A549 treated with ZK216348 at 1 μM for 4 hours (cell line): Measurements from ENCODE around the gene VCAN. TPM values are rescaled to one million over a fixed set of nuclear protein-coding genes. Genes with fewer than 3 reads are reported as not detected.

Experiments
- total RNA-seq: library from RNA; stranded (reverse); fragments of 200-300 nt; extraction: Qiagen RNA extraction; gene quantifications from 5 replicates; pipeline ENCODE4 v1.2.3, GENCODE V29; 2022; ENCODE audit warnings: low read depth

Gene VCAN
- 10.4 to 15.3 TPM (median 11.7 TPM) in 5 replicates for total RNA-seq

DNA sequence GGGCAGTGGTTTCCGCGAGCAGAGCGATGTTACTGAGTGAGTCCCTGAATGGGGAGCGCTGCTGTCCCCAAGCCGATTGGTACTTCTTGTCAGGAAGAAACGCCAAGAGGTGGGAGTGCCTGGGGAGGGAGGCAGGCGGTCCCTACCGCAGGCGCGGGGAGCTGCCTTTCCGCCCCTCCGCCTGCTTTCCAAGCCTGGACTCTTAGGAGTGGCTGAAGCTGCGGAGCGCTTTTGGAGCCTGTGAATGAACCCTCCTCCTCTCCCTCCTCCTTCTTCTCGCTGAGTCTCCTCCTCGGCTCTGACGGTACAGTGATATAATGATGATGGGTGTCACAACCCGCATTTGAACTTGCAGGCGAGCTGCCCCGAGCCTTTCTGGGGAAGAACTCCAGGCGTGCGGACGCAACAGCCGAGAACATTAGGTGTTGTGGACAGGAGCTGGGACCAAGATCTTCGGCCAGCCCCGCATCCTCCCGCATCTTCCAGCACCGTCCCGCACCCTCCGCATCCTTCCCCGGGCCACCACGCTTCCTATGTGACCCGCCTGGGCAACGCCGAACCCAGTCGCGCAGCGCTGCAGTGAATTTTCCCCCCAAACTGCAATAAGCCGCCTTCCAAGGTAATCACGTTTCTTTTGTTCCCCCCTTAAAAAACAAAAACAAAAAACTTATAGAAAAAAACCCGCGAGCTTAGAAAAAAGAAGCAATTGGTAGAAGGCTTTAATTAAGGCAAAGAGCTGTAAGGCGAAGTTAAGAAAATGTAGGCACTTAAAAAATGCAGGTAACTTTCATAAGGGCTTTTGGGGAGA lies at the start of gene VCAN:
Gene VCAN (plus strand): TSS at position 340 of the 808 bp plus-strand sequence. CDS start 11,775 bp downstream, outside the sequence.

Other genes starting within 250 kb of the VCAN start
- not detected in 5 replicates for gene HAPLN1, start 249.1 kb downstream of the VCAN start, total RNA-seq